ENCODE measurements around the gene ZNF805.
A peak's percentile ranks its signal among the peaks of the same experiment; 100 is the strongest.
"Not testable (repeated sequence)": the region's sequence is repeated elsewhere in the genome, so short reads cannot be mapped to it uniquely, and the experiment has no call there.

The ZNF805 gene

DNA sequence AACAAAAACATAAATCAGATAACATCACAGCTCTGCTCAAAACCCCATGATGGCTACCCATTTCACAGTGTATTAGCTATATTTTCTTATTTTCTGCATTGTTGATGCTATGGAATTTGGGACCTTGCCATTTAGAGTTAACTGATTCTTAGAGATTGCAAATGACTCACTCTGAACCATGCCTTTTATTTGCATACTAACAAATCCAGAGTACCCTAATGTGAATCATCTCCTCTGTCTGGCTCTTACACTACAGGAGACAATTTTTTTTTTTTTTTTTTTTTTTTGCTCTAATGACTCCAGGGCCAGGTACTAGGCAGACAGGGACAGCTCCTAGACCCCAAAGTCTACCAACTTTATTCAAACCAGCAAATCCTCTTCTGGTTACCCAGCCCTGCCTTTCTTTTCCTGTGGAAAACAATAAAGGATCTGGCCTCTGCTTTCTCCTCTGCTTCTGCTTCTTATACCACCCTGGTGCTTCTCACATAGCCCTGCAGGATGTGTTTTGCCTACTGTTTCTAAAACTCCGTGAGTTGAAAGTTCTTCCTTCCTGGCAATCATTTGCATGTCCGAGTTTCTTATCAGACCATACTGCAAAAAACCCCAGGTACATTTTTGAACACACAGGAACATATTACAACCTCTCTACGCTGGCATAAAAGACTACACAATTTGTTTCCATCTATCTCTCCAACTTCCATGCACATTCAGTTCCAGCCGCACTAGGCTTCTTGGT, 29.3 kb downstream of the ZNF805 start:
- DNase-seq, result no peak

DNA sequence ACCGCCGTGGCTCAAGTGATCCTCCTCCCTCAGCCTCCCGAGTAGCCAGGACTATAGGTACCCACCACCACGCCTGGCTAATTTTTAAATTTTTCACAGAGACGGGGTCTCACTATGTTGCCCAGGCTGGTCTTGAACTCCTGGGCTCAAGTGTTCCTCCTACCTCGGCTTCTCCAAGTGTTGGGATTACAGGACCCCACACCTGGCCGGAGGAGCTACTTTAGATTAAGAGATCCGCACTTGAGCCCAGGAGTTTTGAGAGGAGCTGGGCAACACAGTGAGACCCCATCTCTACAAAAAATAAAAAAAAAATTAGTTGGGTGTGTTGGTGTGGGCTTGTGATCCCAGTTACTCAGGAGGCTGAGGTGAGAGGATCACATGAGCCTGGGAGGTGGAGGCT, 30.8 kb downstream of the ZNF805 start:
- no peak for DNase-seq

DNA sequence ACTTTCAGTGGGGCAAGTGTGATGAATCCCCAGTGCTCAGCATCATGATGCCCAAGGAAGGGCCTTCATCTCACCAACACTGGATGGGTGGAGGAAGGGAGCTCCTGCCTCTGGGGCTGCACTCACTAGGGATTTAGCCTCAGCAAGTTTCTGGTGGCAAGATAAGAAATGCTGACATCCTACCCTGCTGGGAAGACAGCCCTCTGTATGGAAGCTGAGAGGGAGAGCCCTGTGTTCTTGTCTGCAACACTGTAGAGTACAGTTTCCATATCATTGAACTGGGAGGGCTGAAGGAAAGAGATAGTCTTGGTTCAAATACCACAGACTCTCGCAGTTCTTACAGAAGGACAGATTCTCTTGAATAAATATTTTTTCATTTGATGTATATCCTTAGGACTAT, 32.6 kb downstream of the ZNF805 start:
- DNase-seq, result no peak

GRCh38 chr19:57276430-57276829, 36.0 kb downstream of the ZNF805 start:
- DNase-seq, result no peak

- DNase-seq, result not testable (repeated sequence)
Measured at GRCh38 chr19:57278481-57278880, 38.0 kb downstream of the ZNF805 start.

GRCh38 chr19:57279418-57280164, 39.2 kb downstream of the ZNF805 start:
- peak; percentile 67 to 69 for DNase-seq

- DNase-seq, result peak; percentile 93 to 95
Measured at GRCh38 chr19:57280165-57280961, 39.9 kb downstream of the ZNF805 start, which contains the start of gene ZNF460. Gene ZNF460, plus strand, starts transcription at chr19:57280485. Its CDS starts 322 bp downstream, at chr19:57280807.

- DNase-seq, result peak in 1 of 2 donors; percentile 7
Measured at GRCh38 chr19:57280962-57281400, 40.5 kb downstream of the ZNF805 start.

- DNase-seq, result no peak
Measured at GRCh38 chr19:57282011-57282643, 41.7 kb downstream of the ZNF805 start.

DNA sequence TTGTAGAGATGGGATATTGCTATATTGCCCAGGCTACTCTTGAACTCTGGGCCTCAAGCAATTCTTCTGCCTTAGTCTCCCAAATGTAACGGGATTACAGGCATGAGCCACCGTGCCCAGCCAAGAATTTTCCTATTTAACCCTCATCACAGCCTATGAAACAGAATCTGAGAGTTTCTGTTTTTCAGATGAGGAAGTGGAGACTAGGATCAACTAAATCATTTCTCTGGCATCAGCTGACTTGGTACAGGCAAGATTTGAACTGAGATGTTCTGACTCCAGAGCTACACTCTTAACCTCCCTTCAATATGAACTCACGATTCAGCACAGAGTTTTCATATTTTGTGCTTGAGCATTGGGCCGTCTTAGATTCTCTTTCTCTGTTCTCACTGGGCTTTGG, 47.9 kb downstream of the ZNF805 start:
- no peak for DNase-seq

DNA sequence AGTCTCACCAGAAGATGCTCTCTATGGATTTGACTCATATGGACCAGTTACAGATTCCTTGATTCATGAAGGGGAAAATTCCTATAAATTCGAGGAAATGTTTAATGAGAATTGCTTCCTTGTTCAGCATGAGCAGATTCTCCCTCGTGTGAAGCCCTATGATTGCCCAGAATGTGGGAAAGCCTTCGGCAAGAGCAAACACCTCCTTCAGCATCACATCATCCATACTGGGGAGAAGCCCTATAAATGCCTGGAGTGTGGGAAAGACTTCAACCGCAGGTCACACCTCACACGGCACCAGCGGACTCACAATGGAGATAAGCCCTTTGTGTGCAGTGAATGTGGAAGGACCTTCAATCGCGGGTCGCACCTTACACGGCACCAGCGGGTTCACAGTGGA, 50.5 kb downstream of the ZNF805 start:
- DNase-seq, result no peak

DNA sequence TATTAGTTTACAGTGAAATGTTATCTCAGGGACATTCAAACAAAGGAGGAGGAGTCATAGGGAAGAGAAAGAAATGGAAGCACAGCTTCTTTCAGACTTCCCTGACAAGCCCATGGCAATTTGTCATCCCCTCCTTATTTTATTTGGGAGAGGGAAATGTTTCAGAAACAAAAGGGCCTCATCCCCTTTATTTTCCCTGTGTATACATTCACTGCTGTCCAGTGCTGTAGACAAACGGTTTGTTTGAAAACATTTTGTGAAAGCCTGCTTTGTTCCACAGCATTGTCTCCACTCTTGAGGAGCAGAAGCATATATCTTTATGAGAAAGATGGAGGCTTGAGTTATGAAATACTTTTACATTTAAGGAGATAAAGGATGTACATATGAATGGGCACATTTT, 52.1 kb downstream of the ZNF805 start:
- no peak for DNase-seq

DNA sequence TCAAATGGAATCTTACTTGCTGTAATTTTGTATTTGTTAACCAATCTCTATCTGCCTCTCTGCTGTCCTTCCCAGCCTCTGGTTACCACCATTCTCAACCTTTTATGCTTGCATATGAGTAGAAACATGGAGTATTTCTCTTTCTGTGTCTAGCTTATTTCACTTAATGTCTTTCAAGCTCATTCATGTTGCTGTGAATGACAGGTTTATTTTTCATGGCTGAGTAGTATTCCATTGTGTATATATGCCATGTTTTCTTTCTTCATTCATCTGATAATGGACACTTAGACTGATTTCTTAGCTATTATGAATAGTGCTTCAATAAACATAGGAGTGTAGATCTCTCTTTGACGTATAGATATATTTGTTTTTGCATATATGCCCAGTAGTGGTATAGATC, 53.3 kb downstream of the ZNF805 start:
- no peak for DNase-seq

- no peak for DNase-seq
Measured at GRCh38 chr19:57302020-57302465, 61.6 kb downstream of the ZNF805 start.

GRCh38 chr19:57302727-57303401, 62.4 kb downstream of the ZNF805 start:
- no peak for DNase-seq

Data from stimulated activated CD4-positive, alpha-beta T cell treated with anti-CD3 and anti-CD28 coated beads, Interleukin-2, amount 100 ng/mL, for 48 hours (primary cell).